MM.1S (cell line): Measurements from ENCODE around the gene SEMA3C.

Experiments used
- DNase-seq: peaks from one replicate; pipeline ENCODE4 v3.0.0-alpha.2; 2015
- H2AFZ ChIP-seq: fragments of 300-600 bp; sonication (generic); 2 replicates; pipeline ENCODE4 v1.6.0; 2016; ENCODE audit warnings: antibody characterized with exemption, low read length
- H3F3A ChIP-seq: fragments of 300-600 bp; sonication (generic); 2 replicates; pipeline ENCODE4 v1.6.1; 2016; ENCODE audit warnings: mild to moderate bottlenecking, antibody characterized with exemption, low read length, moderate library complexity, mixed read lengths; ENCODE audit not compliant: insufficient read depth
- H3K27ac ChIP-seq: fragments of 300-600 bp; sonication (generic); 2 replicates; pipeline ENCODE4 v1.5.1; 2016; ENCODE audit warnings: mild to moderate bottlenecking, low read length
- H3K27me3 ChIP-seq: fragments of 300-600 bp; sonication (generic); replicated peaks from 2 replicates; pipeline ENCODE4 v1.6.0; 2016; ENCODE audit warnings: low read length; ENCODE audit not compliant: insufficient read depth
- H3K36me3 ChIP-seq: fragments of 300-600 bp; sonication (generic); replicated peaks from 2 replicates; pipeline ENCODE4 v1.6.1; 2016; ENCODE audit warnings: mild to moderate bottlenecking, low read length, mixed read lengths; ENCODE audit not compliant: insufficient read depth
- H3K4me1 ChIP-seq: fragments of 300-600 bp; sonication (generic); 2 replicates; pipeline ENCODE4 v1.6.1; 2016; ENCODE audit warnings: low read length, mixed read lengths
- H3K4me2 ChIP-seq: fragments of 300-600 bp; sonication (generic); 2 replicates; pipeline ENCODE4 v1.6.0; 2016; ENCODE audit warnings: low read depth, low read length
- H3K4me3 ChIP-seq: fragments of 300-600 bp; sonication (generic); 2 replicates; pipeline ENCODE4 v1.5.1; 2016; ENCODE audit warnings: low read length, mixed read lengths
- H3K79me2 ChIP-seq: fragments of 300-600 bp; sonication (generic); 2 replicates; pipeline ENCODE4 v1.6.1; 2016; ENCODE audit warnings: mixed run types, low read length, mixed read lengths
- H3K9ac ChIP-seq: fragments of 300-600 bp; sonication (generic); 2 replicates; pipeline ENCODE4 v1.6.1; 2016; ENCODE audit warnings: low read length, mixed read lengths
- H3K9me2 ChIP-seq: fragments of 300-600 bp; sonication (generic); replicated peaks from 2 replicates; pipeline ENCODE4 v1.6.1; 2016; ENCODE audit warnings: mild to moderate bottlenecking, low read length, mixed read lengths; ENCODE audit not compliant: insufficient read depth
- H3K9me3 ChIP-seq: fragments of 300-600 bp; sonication (generic); replicated peaks from 2 replicates; pipeline ENCODE4 v1.6.1; 2016; ENCODE audit warnings: mild to moderate bottlenecking, low read length, mixed read lengths; ENCODE audit not compliant: insufficient read depth
- H4K20me1 ChIP-seq: fragments of 300-600 bp; sonication (generic); 2 replicates; pipeline ENCODE4 v1.6.1; 2016; ENCODE audit warnings: mild to moderate bottlenecking, low read length, moderate library complexity, mixed read lengths; ENCODE audit not compliant: insufficient read depth
- EZH2 ChIP-seq: fragments of 300-600 bp; sonication (generic); optimal IDR thresholded peaks from 2 replicates; pipeline ENCODE3; 2017; ENCODE audit warnings: low read depth, mild to moderate bottlenecking, antibody characterized with exemption, low read length, mixed read lengths
- EZH2phosphoT487 ChIP-seq: fragments of 300-600 bp; sonication (generic); IDR thresholded peaks from 2 replicates; pipeline ENCODE4 v1.6.1; 2018; ENCODE audit warnings: antibody characterized with exemption, low read length
- TF ChIP-seq, protein P1 (sequence below): fragments of 300-600 bp; sonication (generic); IDR thresholded peaks from 2 replicates; pipeline ENCODE4 v1.5.1; 2016; ENCODE audit warnings: antibody characterized with exemption, low read length, mixed read lengths

Gene SEMA3C

DNA sequence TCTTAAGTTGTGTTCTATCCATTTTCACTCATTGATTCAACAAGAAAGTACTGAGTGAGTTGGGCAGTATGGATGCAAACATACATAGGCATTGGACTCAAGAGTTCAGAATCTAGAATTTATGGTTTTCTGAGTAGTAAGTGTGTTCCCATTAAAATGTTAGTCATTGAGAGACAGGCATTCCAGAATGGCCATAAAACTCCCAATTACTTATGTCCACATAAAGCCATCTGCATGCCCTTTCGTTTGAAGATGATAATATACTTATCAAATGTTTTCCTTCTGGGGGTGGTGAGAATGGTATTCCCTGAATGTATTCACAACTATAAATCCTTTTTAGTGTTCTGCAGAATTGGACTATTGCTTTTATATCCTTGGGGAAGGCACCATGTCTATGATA lies 148.8 kb downstream of the SEMA3C start:
- no peak for DNase-seq
- Histone ChIP-seq H3K9me2 (0 out of 2 replicates have a peak, but pooled peaks cover under 1% of the 10 kb centered on the region), H3K4me3 (no peak overlapping the region), H3K27ac (no peak overlapping the region), H3K27me3 (no peaks in the 10 kb centered on the region), H3K4me2 (peak overlapping the region; percentile 43; the same call in 1 of the 2 replicates), H3K9ac (no peak overlapping the region), H3K36me3 (no peaks in the 10 kb centered on the region), H3K9me3 (no peaks in the 10 kb centered on the region), H2AFZ (0 out of 2 replicates have a peak overlapping the region, but pooled peaks have one; percentile 77), H3K79me2 (no peaks in the 10 kb centered on the region), H4K20me1 (no peaks in the 10 kb centered on the region), H3K4me1 (peaks cover 47% of the 10 kb centered on the region), H3F3A (peaks cover 9% of the 10 kb centered on the region)
- TF ChIP-seq EZH2phosphoT487: no peak
- TF ChIP-seq, protein P1, sequence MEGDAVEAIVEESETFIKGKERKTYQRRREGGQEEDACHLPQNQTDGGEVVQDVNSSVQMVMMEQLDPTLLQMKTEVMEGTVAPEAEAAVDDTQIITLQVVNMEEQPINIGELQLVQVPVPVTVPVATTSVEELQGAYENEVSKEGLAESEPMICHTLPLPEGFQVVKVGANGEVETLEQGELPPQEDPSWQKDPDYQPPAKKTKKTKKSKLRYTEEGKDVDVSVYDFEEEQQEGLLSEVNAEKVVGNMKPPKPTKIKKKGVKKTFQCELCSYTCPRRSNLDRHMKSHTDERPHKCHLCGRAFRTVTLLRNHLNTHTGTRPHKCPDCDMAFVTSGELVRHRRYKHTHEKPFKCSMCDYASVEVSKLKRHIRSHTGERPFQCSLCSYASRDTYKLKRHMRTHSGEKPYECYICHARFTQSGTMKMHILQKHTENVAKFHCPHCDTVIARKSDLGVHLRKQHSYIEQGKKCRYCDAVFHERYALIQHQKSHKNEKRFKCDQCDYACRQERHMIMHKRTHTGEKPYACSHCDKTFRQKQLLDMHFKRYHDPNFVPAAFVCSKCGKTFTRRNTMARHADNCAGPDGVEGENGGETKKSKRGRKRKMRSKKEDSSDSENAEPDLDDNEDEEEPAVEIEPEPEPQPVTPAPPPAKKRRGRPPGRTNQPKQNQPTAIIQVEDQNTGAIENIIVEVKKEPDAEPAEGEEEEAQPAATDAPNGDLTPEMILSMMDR: no peak
- TF ChIP-seq EZH2: no peak

DNA sequence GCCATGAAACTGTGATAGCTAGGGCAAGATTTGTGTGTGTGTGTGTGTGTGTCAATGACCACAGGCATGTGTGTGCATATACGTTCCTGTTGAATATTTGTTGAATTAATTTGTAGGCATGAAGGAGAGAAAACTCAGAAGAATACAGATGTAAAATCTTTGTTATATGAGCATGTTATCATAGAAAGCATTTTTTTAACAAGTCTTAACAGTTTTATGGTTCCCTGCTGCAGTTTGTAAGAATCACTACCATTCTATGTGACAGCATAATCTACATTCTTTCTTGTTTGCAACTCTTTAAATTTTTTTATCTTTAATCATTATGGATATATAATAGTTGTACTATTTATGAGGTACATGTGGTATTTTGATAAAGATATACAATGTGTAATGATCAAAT lies 150.1 kb downstream of the SEMA3C start:
- TF ChIP-seq EZH2phosphoT487 (no peak), EZH2 (no peak)
- TF ChIP-seq, protein P1: no peak
- Histone ChIP-seq H3K27me3 (no peaks in the 10 kb centered on the region), H3K9ac (no peak overlapping the region), H2AFZ (no peak overlapping the region), H3K4me2 (no peak overlapping the region), H3K9me2 (0 out of 2 replicates have a peak, but pooled peaks cover 3% of the 10 kb centered on the region), H3K79me2 (no peaks in the 10 kb centered on the region), H3K4me1 (peaks cover 35% of the 10 kb centered on the region), H3K9me3 (no peaks in the 10 kb centered on the region), H3K36me3 (no peaks in the 10 kb centered on the region), H3K27ac (no peak overlapping the region), H3F3A (peaks cover 9% of the 10 kb centered on the region), H3K4me3 (no peak overlapping the region), H4K20me1 (no peaks in the 10 kb centered on the region)
- DNase-seq: no peak

DNA sequence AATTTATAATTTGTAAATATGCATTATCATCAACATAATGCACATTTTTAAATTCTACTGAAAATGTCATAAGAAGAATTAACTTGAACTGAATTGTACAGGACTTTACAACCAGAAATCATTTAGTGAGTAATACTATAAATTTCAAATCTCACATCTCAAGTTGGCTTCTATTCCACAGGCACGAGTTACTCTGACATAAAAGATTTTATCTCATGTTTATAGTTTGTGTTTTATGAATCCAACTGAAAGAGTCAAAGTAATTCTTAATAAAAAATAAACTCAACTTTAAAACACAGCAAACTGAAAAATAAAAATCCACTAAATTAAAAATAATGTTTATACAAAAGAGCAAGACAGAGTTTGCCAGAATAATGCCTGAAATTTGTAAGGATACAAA lies 151.2 kb downstream of the SEMA3C start:
- Histone ChIP-seq H3F3A (peaks cover 9% of the 10 kb centered on the region), H3K4me3 (no peak overlapping the region), H3K79me2 (no peaks in the 10 kb centered on the region), H3K36me3 (no peaks in the 10 kb centered on the region), H3K9me2 (0 out of 2 replicates have a peak, but pooled peaks cover 3% of the 10 kb centered on the region), H3K4me1 (peaks cover 24% of the 10 kb centered on the region), H3K9ac (no peak overlapping the region), H4K20me1 (no peaks in the 10 kb centered on the region), H3K4me2 (no peak overlapping the region), H3K27me3 (no peaks in the 10 kb centered on the region), H3K27ac (no peak overlapping the region), H3K9me3 (no peaks in the 10 kb centered on the region), H2AFZ (no peak overlapping the region)
- no peak for TF ChIP-seq EZH2
- TF ChIP-seq EZH2phosphoT487: no peak
- TF ChIP-seq, protein P1: no peak
- DNase-seq: no peak
